Hindlimb muscle (tissue), 1 donor: ENCODE results near the gene PDE1C. TPM values are rescaled to one million over a fixed set of nuclear protein-coding genes. Genes with fewer than 3 reads are reported as not detected.
"Not testable (repeated sequence)": the region's sequence is repeated elsewhere in the genome, so short reads cannot be mapped to it uniquely, and the experiment has no call there.

ENCODE experiments used
- DNase-seq: peaks from one replicate; pipeline ENCODE4 v3.0.0-alpha.2; 2013
- polyA plus RNA-seq: library from polyadenylated mRNA; unstranded; fragments of 120-200 nt; gene quantifications from one replicate; pipeline ENCODE4 v1.2.1, GENCODE V29; 2013; ENCODE audit not compliant: insufficient read length

PDE1C gene
- polyA plus RNA-seq, 1 donor: 2.1 TPM

GRCh38 chr7:31887006-31887405 is 183.2 kb downstream of the PDE1C start:
- DNase-seq: no peak

GRCh38 chr7:31885171-31885570 is 185.0 kb downstream of the PDE1C start:
- DNase-seq: no peak

GRCh38 chr7:31883761-31884164 is 186.4 kb downstream of the PDE1C start:
- no peak for DNase-seq

GRCh38 chr7:31882187-31882586 is 188.0 kb downstream of the PDE1C start:
- no peak for DNase-seq

GRCh38 chr7:31878875-31879274 is 191.3 kb downstream of the PDE1C start:
- no peak for DNase-seq

- DNase-seq: no peak
Observed at GRCh38 chr7:31875424-31875823, 194.8 kb downstream of the PDE1C start.

- DNase-seq: no peak
Observed at GRCh38 chr7:31874631-31875386, 195.4 kb downstream of the PDE1C start.

GRCh38 chr7:31873816-31874597 is 196.2 kb downstream of the PDE1C start:
- DNase-seq: no peak

- DNase-seq: no peak
Observed at GRCh38 chr7:31872545-31873370, 197.4 kb downstream of the PDE1C start.

GRCh38 chr7:31864646-31865045 is 205.6 kb downstream of the PDE1C start:
- no peak for DNase-seq

GRCh38 chr7:31860925-31861324 is 209.3 kb downstream of the PDE1C start:
- no peak for DNase-seq

- no peak for DNase-seq
Observed at GRCh38 chr7:31858055-31858454, 212.2 kb downstream of the PDE1C start.

GRCh38 chr7:31857172-31857571 is 213.0 kb downstream of the PDE1C start:
- DNase-seq: peak; percentile 12

GRCh38 chr7:31856337-31856736 is 213.9 kb downstream of the PDE1C start:
- DNase-seq: no peak

GRCh38 chr7:31855530-31855929 is 214.7 kb downstream of the PDE1C start:
- DNase-seq: no peak

- DNase-seq: no peak
Observed at GRCh38 chr7:31853380-31853779, 216.8 kb downstream of the PDE1C start.

GRCh38 chr7:31852462-31852861 is 217.7 kb downstream of the PDE1C start:
- DNase-seq: no peak

GRCh38 chr7:31851119-31851518 is 219.1 kb downstream of the PDE1C start:
- DNase-seq: no peak

GRCh38 chr7:31850601-31851000 is 219.6 kb downstream of the PDE1C start:
- DNase-seq: no peak

GRCh38 chr7:31850066-31850465 is 220.1 kb downstream of the PDE1C start:
- DNase-seq: no peak

GRCh38 chr7:31835471-31835870 is 234.7 kb downstream of the PDE1C start:
- no peak for DNase-seq

- not testable (repeated sequence) for DNase-seq
Observed at GRCh38 chr7:31833625-31834024, 236.6 kb downstream of the PDE1C start.

GRCh38 chr7:31828520-31828919 is 241.7 kb downstream of the PDE1C start:
- no peak for DNase-seq
